ENCODE results near the gene FYN.

DNA sequence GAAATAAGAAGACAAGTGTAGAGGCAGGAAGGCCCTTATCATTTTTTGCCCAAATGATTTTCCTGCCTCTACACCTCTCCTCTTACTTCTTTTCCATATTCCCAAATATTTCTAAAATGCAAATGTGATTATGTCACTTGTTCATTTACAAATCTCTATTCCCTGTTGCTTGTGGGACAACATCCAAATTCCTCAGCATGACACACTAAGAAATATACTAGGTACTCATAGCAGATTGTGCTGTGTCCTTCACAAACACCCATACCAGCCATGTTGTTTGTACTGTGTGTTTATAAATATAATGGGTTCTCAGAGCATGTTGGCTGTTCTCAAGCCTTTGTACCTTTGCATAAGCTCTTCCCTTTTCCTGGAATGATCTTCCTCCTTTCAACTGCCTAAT is 17.7 kb upstream of the FYN start:
- TF ChIP-seq CTCF (conservative IDR thresholded peaks at IDR 0.05): no peak
- TF ChIP-seq ZFX (IDR thresholded peaks at IDR 0.05): no peak

Measured in C4-2B (cell line).